ENCODE data around the gene GNAQ.

DNA sequence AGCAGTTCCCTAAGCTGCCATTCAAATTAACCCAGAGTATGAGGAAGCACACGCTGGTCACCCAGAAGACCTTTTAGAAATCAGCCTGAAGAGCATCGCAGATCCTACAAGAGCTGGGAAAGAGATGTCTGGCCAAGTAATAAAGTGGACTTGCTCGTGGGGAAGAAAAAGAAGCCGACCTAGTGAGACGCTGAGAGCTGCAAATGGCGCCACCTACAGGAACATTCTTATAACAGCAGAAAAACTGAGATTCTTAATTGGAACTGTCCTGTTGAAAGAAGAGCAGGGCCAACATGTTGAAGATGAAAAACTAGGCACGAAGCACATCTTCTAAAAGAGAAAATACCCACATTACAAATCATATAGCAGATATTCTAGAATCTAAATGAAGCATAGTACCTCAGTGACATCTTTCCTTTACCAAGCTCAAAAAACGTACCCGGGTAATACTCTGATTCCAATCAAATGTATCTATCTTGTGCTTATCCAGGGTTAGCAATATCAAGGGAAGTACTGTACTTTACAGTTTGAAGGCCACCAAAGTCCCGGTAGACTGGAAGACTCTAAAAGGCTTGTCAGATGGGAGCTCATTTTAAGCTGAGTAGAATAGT is 3.9 kb upstream of the GNAQ start:
- no peak for TF ChIP-seq EZH2 (IDR thresholded peaks at IDR 0.05; ENCODE audit: low read length, unreplicated experiment)
- TF ChIP-seq, protein P1, sequence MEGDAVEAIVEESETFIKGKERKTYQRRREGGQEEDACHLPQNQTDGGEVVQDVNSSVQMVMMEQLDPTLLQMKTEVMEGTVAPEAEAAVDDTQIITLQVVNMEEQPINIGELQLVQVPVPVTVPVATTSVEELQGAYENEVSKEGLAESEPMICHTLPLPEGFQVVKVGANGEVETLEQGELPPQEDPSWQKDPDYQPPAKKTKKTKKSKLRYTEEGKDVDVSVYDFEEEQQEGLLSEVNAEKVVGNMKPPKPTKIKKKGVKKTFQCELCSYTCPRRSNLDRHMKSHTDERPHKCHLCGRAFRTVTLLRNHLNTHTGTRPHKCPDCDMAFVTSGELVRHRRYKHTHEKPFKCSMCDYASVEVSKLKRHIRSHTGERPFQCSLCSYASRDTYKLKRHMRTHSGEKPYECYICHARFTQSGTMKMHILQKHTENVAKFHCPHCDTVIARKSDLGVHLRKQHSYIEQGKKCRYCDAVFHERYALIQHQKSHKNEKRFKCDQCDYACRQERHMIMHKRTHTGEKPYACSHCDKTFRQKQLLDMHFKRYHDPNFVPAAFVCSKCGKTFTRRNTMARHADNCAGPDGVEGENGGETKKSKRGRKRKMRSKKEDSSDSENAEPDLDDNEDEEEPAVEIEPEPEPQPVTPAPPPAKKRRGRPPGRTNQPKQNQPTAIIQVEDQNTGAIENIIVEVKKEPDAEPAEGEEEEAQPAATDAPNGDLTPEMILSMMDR (conservative IDR thresholded peaks at IDR 0.05; ENCODE audit: low read depth, low read length): peak; percentile 78
- TF ChIP-seq EZH2phosphoT487 (IDR thresholded peaks at IDR 0.05; ENCODE audit: borderline replicate concordance, low read length): no peak
